Fibroblast of mammary gland (primary cell): Measurements from ENCODE around the gene FYN.

Source experiments
- DNase-seq: peaks from one replicate; pipeline ENCODE4 v3.0.0-alpha.2; 2010; ENCODE audit warnings: low read depth
- H3K4me3 ChIP-seq: 2 replicates; pipeline ENCODE4 v1.5.1; 2011; ENCODE audit warnings: low read depth, mild to moderate bottlenecking, low read length, moderate library complexity; ENCODE audit not compliant: control insufficient read depth
- CTCF ChIP-seq: conservative IDR thresholded peaks from 2 replicates; pipeline ENCODE4 v1.5.1; 2011; ENCODE audit warnings: low read depth, low read length, inconsistent platforms; ENCODE audit not compliant: control insufficient read depth, insufficient read depth

The FYN gene

DNA sequence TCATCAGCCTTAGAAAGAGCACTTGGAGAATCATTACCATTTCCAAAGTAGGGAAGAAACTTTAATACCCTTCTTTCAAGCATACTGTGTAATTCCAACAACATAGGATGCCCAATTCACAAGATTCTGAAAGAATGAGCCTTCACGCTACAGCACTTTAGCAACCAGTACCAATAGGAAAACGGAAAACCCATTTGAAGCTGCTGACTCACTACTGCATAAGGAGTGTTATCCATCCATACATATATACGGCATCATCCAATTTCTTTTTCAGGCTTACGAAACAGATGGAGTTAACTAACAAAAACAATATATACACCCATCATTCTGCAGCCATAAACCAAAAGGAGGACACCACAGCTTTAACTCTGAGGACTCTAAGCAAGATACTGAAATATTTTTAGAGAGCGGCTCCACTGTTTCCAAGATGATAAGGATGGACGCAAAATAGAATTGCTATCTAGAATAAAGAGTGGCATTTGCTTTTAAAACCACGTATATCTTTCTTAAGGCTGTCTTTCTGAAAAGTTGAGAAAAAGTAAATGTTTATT is 24.9 kb downstream of the FYN start:
- DNase-seq = no peak

GRCh38 chr6:111846492-111847409 is 26.5 kb downstream of the FYN start:
- DNase-seq = no peak
- no peak overlapping the region for H3K4me3 ChIP-seq
- no peak for TF ChIP-seq CTCF

More for the DNA sequence above, 24.9 kb downstream of the FYN start:
- H3K4me3 ChIP-seq = no peak overlapping the region
- TF ChIP-seq CTCF = no peak

DNA sequence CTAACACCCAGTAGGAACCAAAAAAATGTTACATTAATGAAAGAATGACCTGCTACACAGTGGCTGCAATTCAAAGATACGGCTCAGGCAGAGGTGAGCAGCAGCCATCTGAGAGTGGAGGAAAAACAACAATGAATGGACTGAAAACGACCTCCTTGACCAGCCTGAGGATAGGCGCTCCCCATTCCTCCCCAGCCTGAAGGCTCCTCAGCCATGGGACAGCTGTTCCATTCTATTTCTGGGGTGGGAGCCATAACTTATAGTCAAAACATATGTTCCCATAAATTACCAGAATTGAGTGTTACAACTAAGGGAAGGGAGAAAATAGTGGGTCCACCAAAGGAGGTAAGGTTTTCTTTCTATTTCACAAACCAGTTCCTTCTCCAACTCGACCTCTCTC is 27.2 kb downstream of the FYN start:
- no peak for TF ChIP-seq CTCF
- no peak for DNase-seq
- H3K4me3 ChIP-seq = no peak overlapping the region

DNA sequence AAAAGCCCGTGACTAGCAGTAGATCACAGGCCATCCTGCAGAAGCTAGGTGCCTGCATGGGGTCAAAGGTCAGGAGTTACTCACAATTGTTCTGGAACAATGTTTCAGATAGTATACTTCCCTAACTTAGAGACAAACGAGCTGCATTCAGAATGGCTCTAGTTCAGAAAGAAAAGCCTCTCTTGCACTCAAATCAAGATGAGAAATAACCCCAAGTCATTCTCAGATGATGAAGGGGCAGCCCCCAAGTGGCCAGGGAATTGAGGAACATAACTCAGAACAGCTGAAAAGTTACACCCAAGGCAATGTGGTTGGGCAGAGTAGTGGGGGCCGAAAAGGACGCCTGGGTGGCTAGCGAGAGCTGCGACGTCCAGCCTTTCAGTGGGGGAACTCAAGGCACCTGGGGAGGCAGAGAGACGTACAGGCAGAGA is 27.8 kb downstream of the FYN start:
- DNase-seq = no peak
- no peak for TF ChIP-seq CTCF
- no peak overlapping the region for H3K4me3 ChIP-seq

DNA sequence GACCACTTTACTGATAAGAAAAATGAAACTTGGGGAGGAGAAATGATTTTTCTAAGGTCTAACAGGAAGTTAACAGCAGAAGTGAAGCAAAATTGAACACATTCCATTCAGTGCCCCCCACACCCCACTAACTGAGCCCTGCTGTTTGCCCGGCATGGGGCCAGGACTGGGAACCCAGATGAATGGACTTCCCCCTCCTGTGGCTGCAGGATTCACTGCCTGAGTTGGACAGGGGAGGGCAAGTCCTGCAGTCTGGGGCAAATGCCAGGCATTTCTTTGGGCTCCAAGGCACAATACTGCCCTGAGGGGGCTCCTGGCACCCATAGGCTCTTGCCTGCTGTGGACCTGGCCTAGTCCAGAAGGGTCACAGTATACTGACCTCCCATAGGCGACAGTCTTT is 28.3 kb downstream of the FYN start:
- H3K4me3 ChIP-seq = no peak overlapping the region
- no peak for DNase-seq
- TF ChIP-seq CTCF = no peak

DNA sequence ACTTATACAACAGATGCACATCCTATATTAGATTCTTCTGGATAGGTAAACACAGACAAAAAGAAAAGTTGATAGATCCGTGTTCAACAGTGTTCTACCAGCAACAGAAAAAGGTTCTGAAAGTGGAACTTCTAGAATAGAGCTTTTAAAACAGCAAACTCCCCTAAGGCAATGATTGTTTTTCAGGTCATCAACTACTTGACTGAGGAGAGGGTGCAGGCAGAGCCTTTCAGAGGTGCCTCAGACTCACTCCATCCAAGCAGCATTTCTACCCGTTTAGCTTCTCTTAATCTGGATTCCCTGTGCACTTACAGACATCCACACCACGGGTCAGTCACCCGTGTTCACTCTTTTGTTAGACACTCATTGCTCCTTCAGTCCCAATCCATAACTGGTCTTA is 28.9 kb downstream of the FYN start:
- TF ChIP-seq CTCF = no peak
- DNase-seq = no peak
- no peak overlapping the region for H3K4me3 ChIP-seq
